ENCODE results near the gene PDGFA.
"Not testable (repeated sequence)": the region's sequence is repeated elsewhere in the genome, so short reads cannot be mapped to it uniquely, and the experiment has no call there.

Gene PDGFA

DNA sequence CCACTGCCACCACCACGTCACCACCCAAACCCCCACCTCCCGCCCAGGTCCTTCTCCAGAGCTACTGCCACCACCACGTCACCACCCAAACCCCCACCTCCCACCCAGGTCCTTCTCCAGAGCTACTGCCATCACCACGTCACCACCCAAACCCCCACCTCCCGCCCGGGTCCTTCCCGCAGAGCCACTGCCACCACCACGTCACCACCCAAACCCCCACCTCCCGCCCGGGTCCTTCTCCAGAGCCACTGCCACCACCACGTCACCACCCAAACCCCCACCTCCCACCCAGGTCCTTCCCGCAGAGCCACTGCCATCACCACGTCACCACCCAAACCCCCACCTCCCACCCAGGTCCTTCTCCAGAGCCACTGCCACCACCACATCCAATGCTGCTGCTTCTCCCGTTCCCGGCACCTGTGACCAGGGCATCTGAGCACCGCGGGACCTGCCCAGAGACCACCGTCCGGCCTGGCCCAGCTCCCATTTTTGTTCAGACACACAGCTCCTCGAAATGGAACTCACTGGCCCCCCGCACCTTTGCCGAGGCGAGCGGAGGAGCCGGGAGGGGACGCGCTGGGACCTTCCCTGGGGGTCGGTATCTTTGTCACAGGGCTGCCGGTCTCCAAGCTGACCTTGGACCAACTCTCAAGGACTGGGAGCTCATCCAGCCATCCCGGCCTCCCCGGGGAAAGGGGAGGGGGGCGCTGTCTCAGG is 32.7 kb upstream of the PDGFA start:
- DNase-seq (ENCODE audit: low read depth, low spot score), result not testable (repeated sequence)

GRCh38 chr7:551615-551970 is 31.9 kb upstream of the PDGFA start:
- DNase-seq (ENCODE audit: low read depth, low spot score), result not testable (repeated sequence)

- no peak for DNase-seq (ENCODE audit: low read depth, low spot score)
These were observed 31.4 kb upstream of the PDGFA start for GRCh38 chr7:550881-551614.

GRCh38 chr7:549891-550625 is 30.4 kb upstream of the PDGFA start:
- DNase-seq (ENCODE audit: low read depth, low spot score), result no peak

GRCh38 chr7:549066-549890 is 29.6 kb upstream of the PDGFA start:
- DNase-seq (ENCODE audit: low read depth, low spot score), result no peak

- DNase-seq (ENCODE audit: low read depth, low spot score), result no peak
These were observed 28.8 kb upstream of the PDGFA start for GRCh38 chr7:548401-548800.

GRCh38 chr7:545470-545869 is 25.8 kb upstream of the PDGFA start:
- no peak for DNase-seq (ENCODE audit: low read depth, low spot score)

GRCh38 chr7:544338-545221 is 24.9 kb upstream of the PDGFA start:
- DNase-seq (ENCODE audit: low read depth, low spot score), result no peak

DNA sequence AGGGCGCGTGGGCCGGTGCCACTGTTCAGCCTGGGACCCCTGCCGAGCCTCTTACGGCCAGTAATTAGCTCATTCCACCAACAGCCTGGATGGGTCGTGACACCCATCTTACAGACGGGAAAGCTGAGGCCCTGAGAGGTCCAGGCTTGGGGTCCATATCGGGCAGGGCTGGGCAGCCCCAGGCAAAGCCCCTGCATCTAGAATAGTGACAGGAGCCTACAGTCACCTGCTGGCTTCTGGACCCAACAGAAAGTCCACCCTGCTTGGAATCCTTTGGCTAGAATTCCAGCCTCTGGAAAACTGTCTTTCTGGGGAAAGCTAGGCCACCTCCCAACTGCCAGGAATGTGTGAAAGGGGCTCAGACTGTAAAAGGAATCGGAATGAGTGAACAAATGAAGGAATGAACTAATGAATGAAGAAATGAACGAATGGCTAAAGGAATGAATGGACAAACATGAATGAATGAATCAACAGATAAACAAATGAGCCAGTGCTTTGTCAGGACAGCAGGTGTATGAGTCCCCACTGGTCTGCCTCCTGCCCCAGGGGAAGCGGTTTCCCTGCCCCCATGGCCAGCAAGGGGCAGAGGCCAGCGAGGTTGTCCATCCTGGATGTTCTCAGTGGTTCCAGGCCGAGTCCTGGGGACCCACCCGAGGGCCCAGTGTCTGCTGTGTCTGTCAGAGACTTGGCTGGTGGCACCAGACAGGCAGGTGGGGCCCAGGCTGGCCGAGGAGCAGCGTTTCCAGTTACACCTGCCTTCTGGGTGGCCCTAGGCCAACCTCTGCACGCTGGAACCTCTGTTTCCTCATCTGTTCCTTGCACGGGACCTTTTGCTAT is 24.1 kb upstream of the PDGFA start:
- no peak for DNase-seq (ENCODE audit: low read depth, low spot score)

- no peak for DNase-seq (ENCODE audit: low read depth, low spot score)
These were observed 23.3 kb upstream of the PDGFA start for GRCh38 chr7:542713-543500.

- no peak for DNase-seq (ENCODE audit: low read depth, low spot score)
These were observed 22.6 kb upstream of the PDGFA start for GRCh38 chr7:542131-542712.

- no peak for DNase-seq (ENCODE audit: low read depth, low spot score)
These were observed 22.0 kb upstream of the PDGFA start for GRCh38 chr7:541661-542060.

DNA sequence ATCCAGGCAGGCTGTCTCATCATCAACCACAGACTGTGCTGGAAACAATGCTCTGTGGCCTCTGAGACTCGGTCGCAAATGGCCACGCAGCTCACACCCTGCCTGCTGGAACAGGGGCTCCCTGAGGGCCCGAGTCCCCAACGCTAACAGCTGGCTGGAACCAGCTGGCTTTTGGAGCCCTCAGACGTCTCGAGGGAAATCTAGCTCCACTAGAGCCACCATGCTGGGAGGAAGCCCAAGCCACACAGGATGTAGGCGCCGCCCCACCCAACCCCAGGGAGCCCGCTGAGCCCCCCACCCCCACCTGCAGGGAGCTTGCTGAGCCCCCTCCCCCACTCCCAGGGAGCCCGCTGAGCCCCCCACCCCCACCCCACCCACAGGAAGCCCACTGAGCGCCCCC is 21.4 kb upstream of the PDGFA start:
- DNase-seq (ENCODE audit: low read depth, low spot score), result no peak

- no peak for DNase-seq (ENCODE audit: low read depth, low spot score)
These were observed 20.9 kb upstream of the PDGFA start for GRCh38 chr7:540579-540978.

- no peak for DNase-seq (ENCODE audit: low read depth, low spot score)
These were observed 20.2 kb upstream of the PDGFA start for GRCh38 chr7:539731-540411.

DNA sequence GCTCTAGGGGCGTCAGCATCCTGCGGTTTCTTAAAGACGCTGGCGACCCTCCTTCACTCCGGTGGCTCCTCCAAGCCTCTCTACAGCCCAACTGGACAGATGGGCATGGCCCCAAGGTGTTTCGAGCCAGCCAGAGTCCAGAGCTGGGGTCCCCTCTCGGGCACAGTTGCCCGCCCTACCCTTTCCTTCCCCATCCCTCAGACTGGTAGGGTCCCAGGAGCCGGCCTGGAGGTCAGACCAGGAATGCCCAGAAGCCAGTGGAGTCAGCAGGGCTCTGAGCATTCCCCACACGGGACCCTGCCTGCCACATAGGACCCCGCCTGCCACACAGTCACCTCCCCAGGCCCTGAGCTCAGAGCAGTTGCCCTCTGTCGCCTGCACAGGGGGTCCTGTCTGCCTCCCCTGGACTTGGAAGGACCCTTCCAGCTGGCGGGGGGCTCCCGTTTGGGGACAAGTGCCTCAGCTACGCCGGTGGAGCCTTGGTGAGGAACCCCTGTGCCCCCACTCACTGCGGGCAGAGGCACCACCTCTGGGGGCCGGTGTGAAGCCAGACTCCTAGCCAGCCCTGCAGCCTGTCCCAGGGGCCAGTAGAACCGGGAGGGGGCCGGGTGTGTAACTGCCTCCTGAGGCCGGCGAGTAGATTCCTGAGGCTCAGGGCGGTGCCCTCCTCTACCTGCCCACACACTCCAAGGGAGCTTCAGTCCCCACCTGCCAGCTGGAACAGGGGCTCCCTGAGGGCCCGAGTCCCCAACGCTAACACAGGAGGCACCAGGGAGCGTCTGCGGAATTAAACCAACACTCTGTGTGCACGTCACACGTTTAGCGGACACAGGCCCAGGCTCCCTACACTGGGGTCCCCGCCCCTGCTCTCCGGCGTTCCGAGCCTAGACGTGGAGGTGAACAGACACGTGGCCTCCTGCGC is 19.4 kb upstream of the PDGFA start:
- no peak for DNase-seq (ENCODE audit: low read depth, low spot score)

Data from activated CD4-positive, CD25-positive, alpha-beta regulatory T cell treated with anti-CD3 and anti-CD28 coated beads, Interleukin-2, amount 50 U/mL, for 16 hours (primary cell).